GM04503 (cell line): ENCODE measurements around the gene ALPL.

Experiments used
- DNase-seq: peaks from one replicate; pipeline ENCODE4 v3.0.0-alpha.2; 2012; ENCODE audit warnings: low read depth

ALPL gene

GRCh38 chr1:21598904-21599303 is 89.7 kb downstream of the ALPL start:
- DNase-seq = no peak

DNA sequence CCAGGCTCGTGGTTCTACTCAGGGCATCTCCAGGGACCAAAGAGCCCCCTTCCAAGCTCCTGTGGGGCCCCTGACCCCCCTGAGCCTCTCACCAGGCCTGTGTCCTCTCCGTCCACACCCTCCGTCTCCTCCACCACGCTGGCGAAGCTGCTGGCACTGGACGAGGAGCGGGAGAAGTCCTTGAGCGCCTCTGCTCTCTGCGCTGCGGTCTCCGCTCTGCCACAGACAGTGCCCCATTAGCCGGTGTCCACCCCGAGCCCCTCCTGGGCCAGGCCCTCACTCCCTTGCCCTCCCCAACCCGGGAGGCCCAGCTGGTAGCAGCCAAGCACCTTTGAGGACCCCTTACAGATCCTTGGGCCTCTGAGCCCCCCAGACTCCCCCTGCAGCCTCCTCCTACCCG is 90.2 kb downstream of the ALPL start:
- DNase-seq = no peak

- no peak for DNase-seq
Observed at GRCh38 chr1:21601278-21602048, 92.2 kb downstream of the ALPL start.

DNA sequence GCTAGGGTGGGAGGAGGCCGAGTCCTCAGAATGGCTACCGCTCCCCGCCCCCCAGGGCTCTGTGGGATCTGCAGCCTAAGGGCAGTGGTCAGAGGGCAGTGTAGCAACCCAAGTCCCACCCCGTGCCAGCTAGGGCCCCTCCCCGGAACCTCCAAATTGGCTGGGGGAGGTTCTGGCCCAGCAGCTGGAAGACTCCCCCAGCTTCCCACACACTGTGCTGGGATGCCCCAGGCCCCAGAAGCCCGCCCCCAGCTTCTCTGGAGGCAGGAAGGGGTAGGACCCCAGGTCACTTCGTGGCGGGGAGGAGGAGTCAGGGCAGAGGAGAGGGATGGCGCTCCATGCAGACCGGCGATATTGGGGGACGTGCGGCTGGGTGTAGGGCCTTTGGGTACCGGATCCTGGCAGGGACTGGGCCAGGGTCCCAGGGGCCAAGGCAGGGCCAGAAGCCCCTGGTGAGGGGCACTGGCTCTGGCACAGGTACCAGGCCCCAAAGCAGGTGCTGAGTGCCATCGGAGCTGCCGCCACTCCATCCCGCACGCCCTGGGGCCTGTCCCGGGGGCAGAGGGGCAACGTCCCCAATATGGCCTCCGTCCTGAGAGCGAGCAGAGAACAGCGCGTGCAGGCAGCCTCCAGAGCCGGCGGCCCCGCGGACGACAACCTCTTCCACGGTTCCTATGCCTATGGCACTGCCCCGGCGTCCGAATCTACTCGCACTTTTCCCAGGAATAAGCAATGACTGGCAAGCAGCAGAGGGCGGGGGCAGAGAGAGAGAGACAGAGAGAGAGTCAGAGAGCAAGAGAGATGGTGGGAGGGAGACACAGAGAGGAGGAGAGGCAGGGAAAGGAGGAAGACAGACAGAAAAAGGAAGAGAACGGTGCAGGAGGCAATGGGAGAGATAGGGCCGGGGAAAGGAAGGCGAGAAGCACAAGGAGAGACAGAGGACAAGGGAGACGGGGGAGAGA is 94.2 kb downstream of the ALPL start:
- DNase-seq = no peak

- DNase-seq = no peak
Observed at GRCh38 chr1:21604208-21604957, 95.2 kb downstream of the ALPL start.

GRCh38 chr1:21605012-21605715 is 95.9 kb downstream of the ALPL start:
- no peak for DNase-seq

DNA sequence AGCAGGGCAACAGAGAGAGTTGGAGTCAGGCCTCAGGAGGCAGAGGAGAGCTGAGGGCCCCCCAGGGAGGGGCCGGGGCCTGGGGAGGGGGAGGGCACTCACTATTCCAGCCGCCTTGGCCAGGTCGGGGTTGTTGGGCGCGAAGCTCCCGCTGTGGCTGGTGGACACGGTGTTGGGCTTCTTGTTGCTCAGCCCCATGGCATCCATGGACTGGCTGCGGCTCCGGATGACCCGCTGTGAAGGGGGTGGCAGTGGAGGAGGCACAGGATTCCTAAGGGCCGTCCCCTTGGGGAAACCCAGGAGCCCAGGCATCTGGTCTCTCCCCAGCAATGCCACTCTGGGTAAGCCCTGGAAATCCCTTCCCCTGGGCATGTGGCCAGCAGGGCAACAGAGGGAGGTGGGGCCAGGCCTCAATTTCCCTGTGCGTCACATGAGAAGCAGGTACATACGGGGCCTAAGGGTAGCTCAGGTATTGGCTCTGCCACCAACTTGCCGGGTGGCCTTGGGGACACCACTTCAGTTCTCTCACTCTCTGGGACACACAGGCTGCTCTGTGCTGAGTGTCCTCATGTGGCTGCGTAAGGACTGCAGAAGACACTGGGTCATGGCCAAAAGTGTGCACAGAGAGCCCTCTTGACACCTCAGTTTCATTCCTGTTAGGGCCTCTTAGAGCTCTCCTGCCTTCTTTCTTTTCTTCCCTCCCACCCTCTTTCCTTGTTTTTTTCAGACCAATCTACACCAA is 96.9 kb downstream of the ALPL start:
- no peak for DNase-seq

DNA sequence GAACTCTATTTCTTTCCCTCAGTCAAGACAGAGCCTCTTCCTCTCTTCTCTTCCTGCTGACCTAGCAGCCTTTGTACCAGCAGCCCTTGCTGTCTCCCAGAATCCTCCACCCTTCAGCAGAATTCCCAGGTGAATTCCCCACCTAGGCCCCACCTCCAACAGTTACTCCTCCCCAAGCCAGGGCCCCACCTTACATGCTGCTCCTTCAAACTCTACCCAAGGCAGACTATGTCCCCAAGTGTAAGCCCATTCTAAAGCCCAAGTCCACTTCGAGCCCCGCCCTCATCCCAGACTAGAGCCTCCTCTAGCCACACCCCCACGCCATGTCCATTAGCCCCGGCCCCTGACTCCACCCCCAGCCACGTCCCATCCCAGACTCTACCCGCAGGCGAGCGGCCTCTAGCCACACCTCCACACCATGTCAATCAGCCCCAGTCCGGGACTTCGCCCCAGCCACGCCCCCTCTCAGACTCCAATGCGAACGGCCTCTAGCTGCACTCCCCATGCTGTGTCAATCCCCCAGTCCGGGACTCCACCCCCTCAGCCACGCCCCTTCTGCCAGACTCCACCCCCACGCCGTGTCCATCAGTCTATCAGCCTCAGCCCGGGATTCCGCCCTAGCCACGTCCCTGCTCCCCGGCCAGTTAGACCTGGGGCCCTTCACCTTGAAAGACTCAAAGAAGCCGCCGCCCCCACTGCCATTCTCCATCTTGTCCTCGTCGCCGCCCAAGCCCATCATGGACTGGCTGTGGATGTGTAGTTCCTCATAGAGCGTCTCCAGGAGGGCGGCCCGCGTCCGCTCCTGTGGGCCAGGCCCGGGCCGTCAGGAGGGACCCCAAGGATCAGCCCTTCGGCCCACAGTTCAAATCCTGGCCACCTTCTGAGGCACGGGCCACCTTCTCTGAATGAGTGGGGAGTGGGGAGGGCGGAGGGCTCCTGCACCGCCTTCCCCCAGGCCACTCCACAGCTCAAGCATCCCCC is 98.6 kb downstream of the ALPL start:
- peak; percentile 6 for DNase-seq

DNA sequence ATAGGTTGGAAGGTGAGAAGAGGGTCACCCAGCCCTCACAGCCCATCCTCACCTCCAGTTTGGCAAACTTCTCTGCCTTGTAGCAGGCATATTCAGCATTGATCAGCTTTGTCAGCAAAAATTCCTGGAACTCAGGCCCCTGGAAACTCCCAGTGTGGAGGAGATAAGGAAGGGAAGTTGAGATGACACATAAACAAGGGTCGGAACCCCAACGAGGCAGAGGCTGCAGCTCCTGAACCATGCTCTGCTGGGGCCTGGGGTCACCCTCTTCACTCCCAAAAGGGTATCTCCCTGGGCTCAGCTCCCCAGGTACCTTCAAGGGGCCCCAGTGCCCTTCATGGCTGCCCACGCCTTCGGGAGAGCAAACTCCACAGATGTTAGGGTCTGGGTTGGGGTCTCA is 99.6 kb downstream of the ALPL start:
- DNase-seq = no peak

- no peak for DNase-seq
Observed at GRCh38 chr1:21610027-21610426, 100.8 kb downstream of the ALPL start.

DNA sequence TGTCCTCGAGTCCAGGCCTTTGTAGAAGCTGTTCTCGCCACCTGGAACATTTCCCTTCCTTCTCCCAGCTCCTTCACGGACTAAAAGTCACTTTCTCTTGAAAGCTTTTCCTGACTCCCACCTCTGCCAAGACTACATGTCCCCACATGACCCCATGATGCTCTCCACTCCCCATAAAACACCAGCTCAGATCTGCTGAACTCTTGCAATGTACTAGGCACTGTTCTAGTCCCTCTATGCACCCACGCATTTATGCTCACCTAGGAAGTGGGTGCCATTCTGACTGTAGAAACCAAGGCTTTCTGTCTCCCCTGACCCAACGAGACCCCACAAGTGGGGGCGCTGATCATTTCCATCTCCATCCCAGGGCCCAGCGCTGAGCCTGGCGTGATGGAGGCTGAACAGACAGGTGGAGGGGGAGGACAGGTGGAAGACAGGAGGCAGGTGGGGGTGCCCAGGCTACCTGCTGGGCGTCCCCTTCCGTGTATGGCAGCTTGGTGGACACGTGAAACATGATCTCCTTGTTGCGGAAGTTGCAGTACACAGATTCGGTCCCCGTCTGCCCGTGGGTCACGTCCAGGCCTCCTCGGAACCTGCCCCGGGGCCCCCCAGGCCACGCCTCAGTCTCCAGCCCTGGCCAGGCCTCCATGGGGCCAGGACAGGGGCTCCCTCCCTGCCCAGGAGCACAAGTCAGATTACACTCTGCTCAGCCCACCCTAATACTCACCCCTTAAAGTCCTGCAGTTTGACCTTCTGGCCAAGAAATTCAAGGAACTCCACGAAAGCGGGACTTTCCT is 102.0 kb downstream of the ALPL start:
- no peak for DNase-seq

GRCh38 chr1:21612057-21612456 is 102.8 kb downstream of the ALPL start:
- no peak for DNase-seq

DNA sequence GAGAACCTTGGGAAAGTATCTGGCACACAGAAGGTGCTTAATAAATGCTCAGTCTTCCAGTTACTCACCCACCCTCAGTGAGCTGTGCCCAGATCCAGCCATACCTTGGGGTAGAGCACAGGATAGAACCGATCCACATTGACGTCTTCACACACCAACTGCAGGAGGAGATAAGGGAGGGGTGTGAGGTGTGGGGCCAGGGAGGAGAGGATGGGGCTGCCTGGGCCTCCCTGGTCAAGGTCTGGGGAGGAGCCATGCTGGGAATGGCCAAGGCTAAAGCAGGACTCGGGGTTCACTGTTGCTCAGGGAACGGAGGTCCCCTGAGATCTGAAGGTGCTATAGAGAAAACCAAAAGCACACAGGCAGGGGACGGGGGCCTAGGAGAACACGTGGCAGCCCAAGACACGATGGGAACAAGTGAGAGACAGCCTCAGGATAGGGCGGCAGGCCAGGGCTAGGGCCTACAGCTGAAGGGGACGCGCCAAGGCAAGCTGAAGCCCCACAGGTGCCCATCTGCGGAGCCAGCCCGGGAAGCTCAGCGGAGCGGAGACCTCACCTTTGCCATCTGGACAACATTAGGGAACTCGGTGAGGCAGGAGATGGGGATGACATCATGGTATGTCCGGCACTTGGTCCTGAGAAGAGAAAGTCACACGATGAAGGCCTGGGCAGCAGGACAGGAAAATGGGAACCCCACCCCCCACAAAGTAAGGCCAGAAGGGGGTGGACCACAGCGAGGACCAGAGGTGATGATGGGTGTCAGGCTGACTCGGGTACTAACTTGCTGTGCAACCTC is 104.0 kb downstream of the ALPL start:
- DNase-seq = no peak

- DNase-seq = no peak
Observed at GRCh38 chr1:21614419-21615115, 105.3 kb downstream of the ALPL start.

DNA sequence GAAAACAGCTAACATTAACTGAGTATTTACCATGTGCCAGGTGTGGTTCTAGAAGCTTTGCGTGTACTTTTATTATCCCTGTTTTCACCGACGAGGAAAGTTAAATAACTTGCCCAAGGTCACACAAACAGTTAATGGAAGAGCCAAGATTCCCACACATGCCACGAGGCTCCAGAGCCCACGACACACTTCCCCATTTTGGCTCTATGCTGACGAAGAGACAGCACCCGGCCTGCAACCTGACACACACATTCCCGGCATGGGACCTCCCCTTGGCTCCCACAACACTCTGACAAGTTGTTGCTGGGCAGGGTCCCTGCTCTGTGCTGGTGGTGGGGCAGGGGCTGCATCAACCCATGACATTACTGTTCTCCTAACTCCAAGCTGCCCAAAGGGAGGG is 107.1 kb downstream of the ALPL start:
- no peak for DNase-seq

DNA sequence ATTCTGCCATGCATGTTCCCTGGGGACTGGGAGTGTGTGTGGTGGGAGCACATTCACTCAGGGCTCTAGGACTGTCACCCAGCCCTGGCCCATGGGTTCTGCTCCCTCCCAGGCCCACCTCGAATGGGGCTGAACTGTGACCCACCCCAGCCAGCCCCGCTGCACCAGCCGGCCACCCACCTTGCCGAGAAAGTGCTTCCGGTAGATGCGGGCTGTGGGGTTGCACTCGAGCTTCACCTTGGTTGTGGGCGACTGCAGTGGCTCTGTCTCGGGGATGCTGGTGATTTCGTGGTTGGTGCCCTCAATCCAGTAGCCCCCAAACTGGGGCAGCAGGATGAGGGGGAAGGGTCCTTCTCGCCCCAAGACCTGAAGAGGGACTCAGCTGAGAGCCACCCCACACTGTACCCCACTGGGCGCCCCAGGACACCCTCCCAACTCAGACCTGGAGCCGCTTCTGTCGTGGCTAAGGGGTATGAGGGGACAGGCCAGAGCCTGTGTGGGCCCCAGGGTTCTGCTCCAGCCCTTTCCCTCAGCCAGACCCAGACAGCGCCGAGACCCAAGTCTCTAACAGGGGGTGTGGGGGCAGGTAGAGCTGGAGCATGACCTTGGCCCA is 108.0 kb downstream of the ALPL start:
- DNase-seq = no peak

GRCh38 chr1:21618059-21618458 is 108.8 kb downstream of the ALPL start:
- no peak for DNase-seq
